Medulla oblongata (tissue), 1 donor: Measurements from ENCODE around the gene SMAP1.

Source experiments
- DNase-seq: peaks from one replicate; pipeline ENCODE4 v3.0.0-alpha.2; 2015; ENCODE audit errors: extremely low spot score

Gene SMAP1

DNA sequence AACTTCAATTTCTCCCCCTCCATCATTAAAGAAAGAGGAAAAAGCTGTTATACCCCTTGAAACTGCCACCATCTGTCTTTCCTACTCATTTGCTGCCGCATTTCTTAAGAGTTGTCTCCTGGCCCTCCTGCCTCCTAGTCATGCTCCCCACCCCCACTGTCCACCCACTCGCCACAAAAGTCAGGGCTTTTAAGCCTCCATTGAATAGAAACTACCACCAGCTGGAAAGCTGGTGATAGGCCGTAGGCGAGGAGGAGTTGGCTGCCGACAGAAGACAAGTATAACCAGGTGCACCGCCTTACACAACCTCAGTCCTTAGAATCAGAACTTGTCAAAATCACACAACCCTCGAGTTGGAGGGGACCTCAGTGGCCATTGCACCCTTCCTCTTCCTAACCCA is 221.6 kb downstream of the SMAP1 start:
- DNase-seq: no peak

DNA sequence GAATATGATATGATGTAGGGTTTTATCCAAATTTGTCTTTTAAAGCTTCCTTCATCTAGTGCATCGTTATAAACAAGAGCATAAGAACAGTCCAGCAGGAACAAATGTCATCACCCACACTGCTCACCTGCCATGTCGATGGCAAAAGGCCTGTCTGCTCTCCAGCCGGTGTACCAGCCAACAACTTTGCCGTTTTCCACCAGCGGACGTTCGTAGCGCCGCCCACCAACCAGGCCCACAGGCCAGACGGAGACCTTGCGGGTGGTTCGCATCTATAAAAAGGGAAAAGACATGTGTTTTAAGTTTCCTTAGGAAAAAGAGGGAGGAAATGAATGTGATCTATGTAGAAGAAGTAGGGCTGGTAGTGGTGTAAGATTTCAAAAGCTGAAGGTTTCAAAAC is 226.3 kb downstream of the SMAP1 start:
- no peak for DNase-seq

DNA sequence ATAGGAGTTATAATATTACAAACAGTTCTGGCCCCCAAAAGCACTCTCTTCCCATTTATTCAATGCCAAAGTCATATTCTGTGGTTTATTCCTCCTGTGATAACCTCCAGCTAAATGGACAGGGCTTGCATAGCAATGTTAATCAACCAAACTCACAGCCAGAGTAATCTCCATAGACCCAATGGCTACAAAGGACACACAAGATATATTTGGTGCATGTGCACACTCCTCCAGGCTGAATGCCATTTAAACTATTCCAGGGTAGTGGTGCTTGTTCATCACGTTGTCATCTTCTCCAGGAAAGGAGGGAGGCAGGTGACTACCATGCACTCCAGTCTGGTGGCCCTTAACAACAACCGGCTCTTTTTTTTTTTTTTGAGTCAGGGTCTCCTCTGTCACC is 232.4 kb downstream of the SMAP1 start:
- DNase-seq: no peak

DNA sequence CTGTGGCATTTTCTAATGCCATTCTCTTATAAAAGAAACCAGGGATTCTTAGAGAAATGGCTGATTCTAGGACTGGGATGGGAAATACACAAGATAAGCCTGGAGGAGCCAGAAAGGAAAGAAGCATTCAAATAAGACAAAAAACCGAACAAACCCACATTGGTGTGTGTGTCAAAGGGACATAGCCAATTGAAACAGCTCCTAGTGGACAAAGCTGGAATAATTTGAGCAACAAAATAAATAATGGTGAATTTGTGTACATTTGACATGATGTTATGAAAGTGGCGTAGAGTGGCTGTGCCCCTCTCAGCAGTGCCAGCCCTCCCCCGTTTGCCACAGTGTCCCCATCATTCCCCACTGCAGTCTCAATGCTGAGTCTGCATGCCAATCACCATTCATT is 233.6 kb downstream of the SMAP1 start:
- DNase-seq: no peak

GRCh38 chr6:70903665-70904452 is 236.2 kb downstream of the SMAP1 start:
- no peak for DNase-seq

GRCh38 chr6:70905742-70906141 is 238.1 kb downstream of the SMAP1 start:
- no peak for DNase-seq
